K562 (cell line): ENCODE measurements around the gene ZBTB8A. TPM values are rescaled to one million over a fixed set of nuclear protein-coding genes. Genes with fewer than 3 reads are reported as not detected.

Experiments used
- ATAC-seq: fragments of 200-7000 bp; cut with Tn5 transposase; 3 replicates; pipeline ENCODE4 v1.9.1; 2020; ENCODE audit warnings: moderate library complexity
- BruUV-seq: library from RNA; stranded (reverse); fragments of 400-500 nt; replicated peaks from 2 replicates; lab custom pipeline; 2021; lab: Mats Ljungman, UMichigan
- CTCF ChIA-PET: fragments of 300-600 bp; formaldehyde crosslinking; extraction: SDS; loops from one replicate; lab custom pipeline; 2021; ENCODE audit warnings: low intra/inter-chr PET ratio; lab: Yijun Ruan, JAX
- POLR2A ChIA-PET: fragments of 300-600, 350-650 bp; sonication (Branson Sonifier 250); formaldehyde crosslinking; extraction: SDS; loops from one replicate; lab custom pipeline; 2021; ENCODE audit warnings: antibody characterized with exemption, inconsistent platforms; lab: Yijun Ruan, JAX
- DNase-seq, 4 experiments: peaks; one replicate each; pipeline versions ENCODE4 v3.0.0 to v3.0.0-alpha.2; 2011 to 2018; ENCODE audit warnings: low spot score in 3 of 4, mixed read lengths in 3 of 4; ENCODE audit errors: extremely low read depth in 1 of 4
- FAIRE-seq: peaks from 2 replicates; lab custom pipeline; 2011; peaks lifted over from hg19 to GRCh38; lab: Jason Lieb, UNC
- H2AFZ ChIP-seq: 2 replicates; pipeline ENCODE4 v1.6.0; 2011; ENCODE audit warnings: low read depth, low read length, control low read depth, inconsistent platforms
- H3K27ac ChIP-seq: fragments of 200-600 bp; 3 replicates; pipeline ENCODE4 v1.8.0; 2011; ENCODE audit warnings: low read depth, mild to moderate bottlenecking, control low read depth, inconsistent platforms, low read length, moderate library complexity, mixed read lengths; ENCODE audit errors: extremely low read depth
- H3K27me3 ChIP-seq, 2 experiments: fragments of 300-600 bp in 1 of 2; 2 replicates in 1 of 2; 3 replicates in 1 of 2; pipeline versions ENCODE4 v1.6.0 to v1.8.0; 2011; ENCODE audit warnings: inconsistent platforms in 2 of 2, low read length in 2 of 2, mild to moderate bottlenecking in 1 of 2, mixed read lengths in 1 of 2, moderate library complexity in 1 of 2; ENCODE audit not compliant: control insufficient read depth in 2 of 2, insufficient read depth in 2 of 2
- H3K36me3 ChIP-seq: fragments of 300-600 bp; 3 replicates; pipeline ENCODE4 v1.8.0; 2011; ENCODE audit warnings: mild to moderate bottlenecking, low read length, inconsistent platforms; ENCODE audit not compliant: control insufficient read depth, insufficient read depth
- H3K4me1 ChIP-seq, 2 experiments: fragments of 200-600 bp in 1 of 2; replicated peaks in 1 of 2; 2 replicates in 1 of 2; 3 replicates in 1 of 2; pipeline versions ENCODE4 v1.5.1 to v1.8.0; 2011; ENCODE audit warnings: inconsistent platforms in 2 of 2, low read length in 2 of 2, mild to moderate bottlenecking in 1 of 2, mixed read lengths in 1 of 2, moderate library complexity in 1 of 2; ENCODE audit not compliant: control insufficient read depth in 2 of 2, insufficient read depth in 2 of 2
- H3K4me2 ChIP-seq: 2 replicates; pipeline ENCODE4 v1.6.1; 2011; ENCODE audit warnings: low read length, control low read depth, inconsistent platforms, mixed read lengths; ENCODE audit not compliant: insufficient read depth
- H3K4me3 ChIP-seq: fragments of 200-600 bp; sonication (generic), shearing (Covaris generic); 2 replicates; pipeline ENCODE4 v1.5.1; 2016; ENCODE audit warnings: control low read depth, inconsistent platforms
- H3K79me2 ChIP-seq: fragments of 200-600 bp; 3 replicates; pipeline ENCODE4 v1.8.0; 2011; ENCODE audit warnings: low read length, inconsistent platforms; ENCODE audit not compliant: control insufficient read depth, insufficient read depth
- H3K9ac ChIP-seq, 2 experiments: 2 replicates each; pipeline versions ENCODE4 v1.6.0 to v1.6.1; 2011; ENCODE audit warnings: low read depth in 2 of 2, low read length in 2 of 2, control low read depth in 1 of 2, inconsistent platforms in 1 of 2, mild to moderate bottlenecking in 1 of 2, mixed read lengths in 1 of 2; ENCODE audit not compliant: insufficient read depth in 1 of 2
- H3K9me1 ChIP-seq: one replicate; pipeline ENCODE4 v1.6.0; 2011; ENCODE audit warnings: inconsistent platforms, mild to moderate bottlenecking, low read length, moderate library complexity; ENCODE audit not compliant: control insufficient read depth, insufficient read depth
- H3K9me3 ChIP-seq: replicated peaks from 2 replicates; pipeline ENCODE4 v1.5.1; 2011; ENCODE audit warnings: low read depth, low read length, inconsistent platforms; ENCODE audit not compliant: control insufficient read depth, insufficient read depth
- H4K20me1 ChIP-seq: replicated peaks from 2 replicates; pipeline ENCODE4 v1.6.1; 2011; ENCODE audit warnings: low read length, inconsistent platforms, mixed read lengths; ENCODE audit not compliant: control insufficient read depth, insufficient read depth
- ATF1 ChIP-seq, 2 experiments: fragments of 450-650 bp in 1 of 2; IDR thresholded peaks; 2 replicates each; pipeline ENCODE4 v1.6.1; 2016; ENCODE audit warnings: missing compliant biosample characterization in 1 of 2, missing genetic modification characterization in 1 of 2
- ATF7 ChIP-seq: fragments of 450-650 bp; IDR thresholded peaks from 2 replicates; pipeline ENCODE4 v1.7.1; 2014; ENCODE audit warnings: mild to moderate bottlenecking, moderate library complexity
- JUND ChIP-seq, 2 experiments: IDR thresholded peaks; 2 replicates in 1 of 2; 3 replicates in 1 of 2; pipeline ENCODE4 v1.6.1; 2011; ENCODE audit warnings: borderline replicate concordance in 2 of 2, low read depth in 2 of 2, low read length in 2 of 2, improper control_type of control experiment in 1 of 2, missing biosample characterization in 1 of 2, missing genetic modification characterization in 1 of 2, missing genetic modification reagents in 1 of 2
- NRF1 ChIP-seq, 2 experiments: fragments of 450-650 bp; IDR thresholded peaks in 1 of 2; conservative IDR thresholded peaks in 1 of 2; 2 replicates each; pipeline ENCODE4 v1.6.1; 2014; ENCODE audit warnings: mild to moderate bottlenecking in 2 of 2
- TAF15 ChIP-seq: fragments of 200-400 bp; formaldehyde crosslinking; IDR thresholded peaks from 2 replicates; pipeline ENCODE4 v1.6.1; 2017; ENCODE audit warnings: mild to moderate bottlenecking, low read depth, low read length, moderate library complexity
- WGBS: fragments of 100-300 bp; shearing (Covaris generic); methylation state at CpG from one replicate; pipeline ENCODE4 v1.1.6; 2016; ENCODE audit warnings: low coverage, mixed read lengths; ENCODE audit not compliant: insufficient coverage; ENCODE audit errors: missing lambda C conversion rate; 5-methylcytosine and 5-hydroxymethylcytosine counted together
- in situ Hi-C: fragments of 300-500 bp; cut with MboI; formaldehyde crosslinking; loops from 4 replicates; pipeline ENCODE4 v1.15.0; 2018; ENCODE audit warnings: inconsistent platforms, mixed read lengths
- intact Hi-C: fragments of 100-400 bp; cut with micrococcal nuclease; formaldehyde crosslinking; loops from 2 replicates; pipeline ENCODE4 v1.14.2; 2022
- polyA plus RNA-seq, 8 experiments: library from polyadenylated mRNA; depleted of rRNA in 4 of 8; stranded (reverse) in 5 of 8; unstranded in 3 of 8; fragments of >200 nt; fragmentation: Nextera tagmentation in 2 of 8; fragmentation: Illumina TruSeq in 1 of 8; extraction: Ambion mirVana in 2 of 8; extraction: Trizol in 1 of 8; gene quantifications; 2 replicates each; pipeline versions ENCODE4 v1.2.1 to v1.2.3, GENCODE V29; 2011 to 2014; ENCODE audit warnings: inconsistent platforms in 1 of 8, missing spikeins in 1 of 8
- total RNA-seq, 7 experiments: library from RNA; depleted of rRNA in 6 of 7; stranded (reverse); fragments of >200 nt in 6 of 7; fragmentation: Illumina TruSeq in 2 of 7; extraction: Trizol in 2 of 7; gene quantifications; 2 replicates each; pipeline versions ENCODE4 v1.2.1 to v1.2.3, GENCODE V29; 2011 to 2021; ENCODE audit warnings: low replicate concordance in 1 of 7
- TF ChIP-seq, protein P1 (sequence below): fragments of 450-650 bp; IDR thresholded peaks from 2 replicates; pipeline ENCODE4 v1.7.0; 2016; ENCODE audit warnings: borderline replicate concordance
- TF ChIP-seq, protein P2 (sequence below), 2 experiments: fragments of 450-650 bp in 1 of 2; sonication (generic) in 1 of 2; formaldehyde crosslinking in 1 of 2; IDR thresholded peaks in 1 of 2; conservative IDR thresholded peaks in 1 of 2; 2 replicates each; pipeline versions ENCODE4 v1.6.1 to v1.8.1; 2016 to 2023; ENCODE audit warnings: mild to moderate bottlenecking in 2 of 2, moderate library complexity in 2 of 2, inconsistent platforms in 1 of 2, missing genetic modification reagents in 1 of 2

ZBTB8A gene
- total and polyA plus RNA-seq, 9 of the 15 experiments (the other 6 are each of a cell fraction or from before 2014, with no cell fraction given), result 0.01 to 0.64 (median 0.09) TPM

GRCh38 chr1:32605711-32606424 is 66.6 kb downstream of the ZBTB8A start:
- FAIRE-seq (no peak), DNase-seq (no peak), ATAC-seq (no peak)
- peaks cover 0 to 8% of the 10 kb centered on the region in 2 experiments; a peak in 1 of 5 replicates for H3K4me1 ChIP-seq
- H3K9ac ChIP-seq, result peak overlapping the region in 1 of 2 experiments; percentile 47; a peak in 2 of 4 replicates
- no peak overlapping the region for H2AFZ ChIP-seq
- no peaks in the 10 kb centered on the region for H3K36me3 ChIP-seq
- no peaks in the 10 kb centered on the region for H4K20me1 ChIP-seq
- no peak for TF ChIP-seq NRF1 (conservative IDR thresholded peaks at IDR 0.05 in 1 of 2, IDR thresholded peaks at IDR 0.05 in 1 of 2)
- no peak for TF ChIP-seq JUND (IDR thresholded peaks at IDR 0.05; ENCODE audit: borderline replicate concordance, low read depth, low read length)
- peak; percentile 37; the same call in 1 of the 3 replicates for TF ChIP-seq JUND (tag; IDR thresholded peaks at IDR 0.05; ENCODE audit: borderline replicate concordance, low read depth, low read length)
- TF ChIP-seq, protein P1, sequence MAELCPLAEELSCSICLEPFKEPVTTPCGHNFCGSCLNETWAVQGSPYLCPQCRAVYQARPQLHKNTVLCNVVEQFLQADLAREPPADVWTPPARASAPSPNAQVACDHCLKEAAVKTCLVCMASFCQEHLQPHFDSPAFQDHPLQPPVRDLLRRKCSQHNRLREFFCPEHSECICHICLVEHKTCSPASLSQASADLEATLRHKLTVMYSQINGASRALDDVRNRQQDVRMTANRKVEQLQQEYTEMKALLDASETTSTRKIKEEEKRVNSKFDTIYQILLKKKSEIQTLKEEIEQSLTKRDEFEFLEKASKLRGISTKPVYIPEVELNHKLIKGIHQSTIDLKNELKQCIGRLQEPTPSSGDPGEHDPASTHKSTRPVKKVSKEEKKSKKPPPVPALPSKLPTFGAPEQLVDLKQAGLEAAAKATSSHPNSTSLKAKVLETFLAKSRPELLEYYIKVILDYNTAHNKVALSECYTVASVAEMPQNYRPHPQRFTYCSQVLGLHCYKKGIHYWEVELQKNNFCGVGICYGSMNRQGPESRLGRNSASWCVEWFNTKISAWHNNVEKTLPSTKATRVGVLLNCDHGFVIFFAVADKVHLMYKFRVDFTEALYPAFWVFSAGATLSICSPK, result no peak
- peak; percentile 88 for TF ChIP-seq ATF7
- 0 out of 2 replicates have a peak, but pooled peaks have one; percentile 57 for TF ChIP-seq TAF15
- TF ChIP-seq, protein P2, sequence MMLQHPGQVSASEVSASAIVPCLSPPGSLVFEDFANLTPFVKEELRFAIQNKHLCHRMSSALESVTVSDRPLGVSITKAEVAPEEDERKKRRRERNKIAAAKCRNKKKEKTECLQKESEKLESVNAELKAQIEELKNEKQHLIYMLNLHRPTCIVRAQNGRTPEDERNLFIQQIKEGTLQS (IDR thresholded peaks at IDR 0.05), result peak; percentile 64
- TF ChIP-seq, protein P2 (CRISPR knock-in tag; conservative IDR thresholded peaks at IDR 0.05), result no peak
- TF ChIP-seq ATF1 (CRISPR knock-in tag; IDR thresholded peaks at IDR 0.05), result no peak
- peak; percentile 42 for TF ChIP-seq ATF1 (tag; IDR thresholded peaks at IDR 0.05)
- in situ Hi-C loops (no loop called here), intact Hi-C loops (no loop called here)
- H3K79me2 ChIP-seq, result no peaks in the 10 kb centered on the region
- H3K4me2 ChIP-seq, result no peak overlapping the region
- H3K27me3 ChIP-seq, result peaks cover 23% of the 10 kb centered on the region in 2 experiments
- no peaks in the 10 kb centered on the region for H3K9me3 ChIP-seq
- H3K27ac ChIP-seq, result no peak overlapping the region
- ChIA-PET POLR2A (interaction anchor here (0.6 to 1.2 kb wide), 4 partner anchors 8 to 145 kb away, joined by 3 to 5 read pairs (median 3); no protein-coding TSS in a partner anchor), CTCF (no interaction called here)
- 18% methylated on average over 17 of the region's 17 CpGs for WGBS
- H3K9me1 ChIP-seq, result no peaks in the 10 kb centered on the region
- no TSS peak for BruUV-seq
- H3K4me3 ChIP-seq, result no peak overlapping the region
